ENCODE results near the gene CCDC194. TPM values are rescaled to one million over a fixed set of nuclear protein-coding genes. Genes with fewer than 3 reads are reported as not detected.

The CCDC194 gene
- total RNA-seq, 3 donors from 2014 or later = 0.53 to 0.54 TPM; not detected in 1

GRCh38 chr19:17420475-17420924 lies 26.5 kb upstream of the CCDC194 start:
- H3K4me3 ChIP-seq = peak overlapping the region; percentile 65
- peak; percentile 39 to 69 (median 66) for DNase-seq
- no peaks in the 10 kb centered on the region for H3K9me3 ChIP-seq
- H3K36me3 ChIP-seq (ENCODE audit: low read depth) = no peaks in the 10 kb centered on the region
- ATAC-seq = peak; percentile 43
- peaks cover 11% of the 10 kb centered on the region for H3K4me1 ChIP-seq (ENCODE audit: low read depth)
- no peak for TF ChIP-seq CTCF (IDR thresholded peaks at IDR 0.05)
- intact Hi-C loops (cut with DNase I, micrococcal nuclease) = no loop called here

GRCh38 chr19:17419621-17420474 lies 25.9 kb upstream of the CCDC194 start, which contains the start of gene MVB12A:
TSS of gene MVB12A (plus strand) at chr19:17420047. CDS start at chr19:17420136, 89 bp downstream.
- Histone ChIP-seq H3K36me3 (ENCODE audit: low read depth) (no peaks in the 10 kb centered on the region), H3K9me3 (no peaks in the 10 kb centered on the region), H3K4me1 (ENCODE audit: low read depth) (peaks cover 11% of the 10 kb centered on the region), H3K4me3 (peak within 1 kb of the TSS; percentile 65)
- peak; percentile 99 for ATAC-seq
- intact Hi-C loops (cut with DNase I, micrococcal nuclease) = no loop called here
- no peak for TF ChIP-seq CTCF (IDR thresholded peaks at IDR 0.05)
- peak; percentile 97 to 99 (median 97) for DNase-seq

GRCh38 chr19:17419154-17419620 lies 25.2 kb upstream of the CCDC194 start:
- ATAC-seq = no peak
- DNase-seq = no peak
- peaks cover 11% of the 10 kb centered on the region for H3K4me1 ChIP-seq (ENCODE audit: low read depth)
- TF ChIP-seq CTCF (IDR thresholded peaks at IDR 0.05) = no peak
- no peaks in the 10 kb centered on the region for H3K9me3 ChIP-seq
- intact Hi-C loops (cut with DNase I, micrococcal nuclease) = no loop called here
- H3K36me3 ChIP-seq (ENCODE audit: low read depth) = no peaks in the 10 kb centered on the region
- H3K4me3 ChIP-seq = peak overlapping the region; percentile 65

- no peak overlapping the region for H3K4me3 ChIP-seq
- H3K36me3 ChIP-seq (ENCODE audit: low read depth) = no peaks in the 10 kb centered on the region
- no peaks in the 10 kb centered on the region for H3K9me3 ChIP-seq
- no peak for DNase-seq
- TF ChIP-seq CTCF (IDR thresholded peaks at IDR 0.05) = no peak
- H3K4me1 ChIP-seq (ENCODE audit: low read depth) = peaks cover 11% of the 10 kb centered on the region
- intact Hi-C loops (cut with DNase I, micrococcal nuclease) = no loop called here
- ATAC-seq = no peak
Observed at GRCh38 chr19:17418710-17419109, 24.7 kb upstream of the CCDC194 start.

GRCh38 chr19:17415121-17415520 lies 21.1 kb upstream of the CCDC194 start:
- intact Hi-C loops (cut with DNase I, micrococcal nuclease) = no loop called here
- Histone ChIP-seq H3K4me3 (no peak overlapping the region), H3K9me3 (no peaks in the 10 kb centered on the region), H3K36me3 (ENCODE audit: low read depth) (no peaks in the 10 kb centered on the region), H3K4me1 (ENCODE audit: low read depth) (peaks cover 6% of the 10 kb centered on the region)
- no peak for TF ChIP-seq CTCF (IDR thresholded peaks at IDR 0.05)
- ATAC-seq (no peak), DNase-seq (no peak)

All from mucosa of descending colon (tissue), 3 donors.